ENCODE results near the gene PEG3. TPM values are rescaled to one million over a fixed set of nuclear protein-coding genes. Genes with fewer than 3 reads are reported as not detected.

PEG3 gene
- total and polyA plus RNA-seq, 2 of the 13 experiments (the other 11 are each of a cell fraction or from before 2014, with no cell fraction given), result 217 to 394 TPM

DNA sequence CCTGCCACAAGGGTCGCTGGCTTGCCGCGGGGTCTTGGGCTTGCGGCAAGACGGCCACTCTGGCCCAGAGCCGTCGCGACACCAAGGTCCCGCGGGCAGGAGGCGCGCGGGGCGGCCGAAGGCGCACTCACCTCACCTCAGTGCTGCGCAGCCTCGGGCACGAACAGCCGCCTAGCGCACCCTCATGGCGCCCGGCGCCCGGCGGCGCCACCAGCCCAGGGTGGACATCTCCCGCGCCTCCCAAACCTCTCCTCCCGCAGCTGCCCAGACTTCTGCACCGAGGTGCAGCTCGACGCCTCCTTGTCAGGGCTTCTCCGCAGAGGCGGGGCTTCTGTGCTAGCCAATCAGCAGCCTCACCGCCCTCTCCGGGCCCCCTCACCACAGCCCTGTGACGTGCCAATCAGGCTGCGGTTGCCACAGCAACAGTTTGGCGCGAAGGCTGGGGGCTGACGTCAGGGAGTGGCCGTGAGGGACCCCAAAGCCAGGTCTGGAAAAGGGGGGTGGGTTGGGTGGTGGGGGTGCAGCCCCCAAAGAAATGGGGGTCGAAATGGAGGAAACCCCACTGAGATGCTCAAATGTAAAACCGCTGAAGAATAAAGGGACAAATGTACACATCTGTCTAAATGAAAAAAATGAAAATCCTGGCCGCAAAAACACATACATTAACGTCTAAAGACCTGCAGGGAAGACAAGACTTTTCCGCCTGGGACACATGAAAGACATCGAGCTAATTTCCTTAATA lies at the start of gene PEG3, which contains the start of gene ZIM2 (continued):
- TF ChIP-seq, protein P1, sequence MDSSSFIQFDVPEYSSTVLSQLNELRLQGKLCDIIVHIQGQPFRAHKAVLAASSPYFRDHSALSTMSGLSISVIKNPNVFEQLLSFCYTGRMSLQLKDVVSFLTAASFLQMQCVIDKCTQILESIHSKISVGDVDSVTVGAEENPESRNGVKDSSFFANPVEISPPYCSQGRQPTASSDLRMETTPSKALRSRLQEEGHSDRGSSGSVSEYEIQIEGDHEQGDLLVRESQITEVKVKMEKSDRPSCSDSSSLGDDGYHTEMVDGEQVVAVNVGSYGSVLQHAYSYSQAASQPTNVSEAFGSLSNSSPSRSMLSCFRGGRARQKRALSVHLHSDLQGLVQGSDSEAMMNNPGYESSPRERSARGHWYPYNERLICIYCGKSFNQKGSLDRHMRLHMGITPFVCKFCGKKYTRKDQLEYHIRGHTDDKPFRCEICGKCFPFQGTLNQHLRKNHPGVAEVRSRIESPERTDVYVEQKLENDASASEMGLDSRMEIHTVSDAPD (CRISPR knock-in tag; IDR thresholded peaks at IDR 0.05), result 0 out of 2 replicates have a peak, but pooled peaks have one; percentile 25
- TF ChIP-seq MIER3 (CRISPR knock-in tag; IDR thresholded peaks at IDR 0.05; ENCODE audit: borderline replicate concordance) (peak; percentile 34; the same call in 1 of the 2 replicates), ZNF570 (CRISPR knock-in tag; IDR thresholded peaks at IDR 0.05; ENCODE audit: borderline replicate concordance) (no peak), ZMAT3 (CRISPR knock-in tag; conservative IDR thresholded peaks at IDR 0.05) (no peak), CREB1 (IDR thresholded peaks at IDR 0.05) (peak; percentile 91), CREB1 (CRISPR knock-in tag; IDR thresholded peaks at IDR 0.05) (peak; percentile 89), ZSCAN31 (CRISPR knock-in tag; IDR thresholded peaks at IDR 0.05; ENCODE audit: low read depth) (no peak; the same call in 1 of the 2 replicates), CBX5 (CRISPR knock-in tag; IDR thresholded peaks at IDR 0.05; ENCODE audit: borderline replicate concordance) (no peak), KDM3A (CRISPR knock-in tag; IDR thresholded peaks at IDR 0.05; ENCODE audit: low read depth) (no peak), KAT2B (IDR thresholded peaks at IDR 0.05; ENCODE audit: borderline replicate concordance, low read depth, low read length) (no peak), GATA4 (IDR thresholded peaks at IDR 0.05; ENCODE audit: borderline replicate concordance, low read depth) (0 out of 2 replicates have a peak, but pooled peaks have one; percentile 39)
- TF ChIP-seq, protein P2, sequence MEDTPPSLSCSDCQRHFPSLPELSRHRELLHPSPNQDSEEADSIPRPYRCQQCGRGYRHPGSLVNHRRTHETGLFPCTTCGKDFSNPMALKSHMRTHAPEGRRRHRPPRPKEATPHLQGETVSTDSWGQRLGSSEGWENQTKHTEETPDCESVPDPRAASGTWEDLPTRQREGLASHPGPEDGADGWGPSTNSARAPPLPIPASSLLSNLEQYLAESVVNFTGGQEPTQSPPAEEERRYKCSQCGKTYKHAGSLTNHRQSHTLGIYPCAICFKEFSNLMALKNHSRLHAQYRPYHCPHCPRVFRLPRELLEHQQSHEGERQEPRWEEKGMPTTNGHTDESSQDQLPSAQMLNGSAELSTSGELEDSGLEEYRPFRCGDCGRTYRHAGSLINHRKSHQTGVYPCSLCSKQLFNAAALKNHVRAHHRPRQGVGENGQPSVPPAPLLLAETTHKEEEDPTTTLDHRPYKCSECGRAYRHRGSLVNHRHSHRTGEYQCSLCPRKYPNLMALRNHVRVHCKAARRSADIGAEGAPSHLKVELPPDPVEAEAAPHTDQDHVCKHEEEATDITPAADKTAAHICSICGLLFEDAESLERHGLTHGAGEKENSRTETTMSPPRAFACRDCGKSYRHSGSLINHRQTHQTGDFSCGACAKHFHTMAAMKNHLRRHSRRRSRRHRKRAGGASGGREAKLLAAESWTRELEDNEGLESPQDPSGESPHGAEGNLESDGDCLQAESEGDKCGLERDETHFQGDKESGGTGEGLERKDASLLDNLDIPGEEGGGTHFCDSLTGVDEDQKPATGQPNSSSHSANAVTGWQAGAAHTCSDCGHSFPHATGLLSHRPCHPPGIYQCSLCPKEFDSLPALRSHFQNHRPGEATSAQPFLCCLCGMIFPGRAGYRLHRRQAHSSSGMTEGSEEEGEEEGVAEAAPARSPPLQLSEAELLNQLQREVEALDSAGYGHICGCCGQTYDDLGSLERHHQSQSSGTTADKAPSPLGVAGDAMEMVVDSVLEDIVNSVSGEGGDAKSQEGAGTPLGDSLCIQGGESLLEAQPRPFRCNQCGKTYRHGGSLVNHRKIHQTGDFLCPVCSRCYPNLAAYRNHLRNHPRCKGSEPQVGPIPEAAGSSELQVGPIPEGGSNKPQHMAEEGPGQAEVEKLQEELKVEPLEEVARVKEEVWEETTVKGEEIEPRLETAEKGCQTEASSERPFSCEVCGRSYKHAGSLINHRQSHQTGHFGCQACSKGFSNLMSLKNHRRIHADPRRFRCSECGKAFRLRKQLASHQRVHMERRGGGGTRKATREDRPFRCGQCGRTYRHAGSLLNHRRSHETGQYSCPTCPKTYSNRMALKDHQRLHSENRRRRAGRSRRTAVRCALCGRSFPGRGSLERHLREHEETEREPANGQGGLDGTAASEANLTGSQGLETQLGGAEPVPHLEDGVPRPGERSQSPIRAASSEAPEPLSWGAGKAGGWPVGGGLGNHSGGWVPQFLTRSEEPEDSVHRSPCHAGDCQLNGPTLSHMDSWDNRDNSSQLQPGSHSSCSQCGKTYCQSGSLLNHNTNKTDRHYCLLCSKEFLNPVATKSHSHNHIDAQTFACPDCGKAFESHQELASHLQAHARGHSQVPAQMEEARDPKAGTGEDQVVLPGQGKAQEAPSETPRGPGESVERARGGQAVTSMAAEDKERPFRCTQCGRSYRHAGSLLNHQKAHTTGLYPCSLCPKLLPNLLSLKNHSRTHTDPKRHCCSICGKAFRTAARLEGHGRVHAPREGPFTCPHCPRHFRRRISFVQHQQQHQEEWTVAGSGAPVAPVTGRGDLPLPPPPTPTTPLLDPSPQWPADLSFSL (CRISPR knock-in tag; IDR thresholded peaks at IDR 0.05), result no peak
- TF ChIP-seq, protein P3, sequence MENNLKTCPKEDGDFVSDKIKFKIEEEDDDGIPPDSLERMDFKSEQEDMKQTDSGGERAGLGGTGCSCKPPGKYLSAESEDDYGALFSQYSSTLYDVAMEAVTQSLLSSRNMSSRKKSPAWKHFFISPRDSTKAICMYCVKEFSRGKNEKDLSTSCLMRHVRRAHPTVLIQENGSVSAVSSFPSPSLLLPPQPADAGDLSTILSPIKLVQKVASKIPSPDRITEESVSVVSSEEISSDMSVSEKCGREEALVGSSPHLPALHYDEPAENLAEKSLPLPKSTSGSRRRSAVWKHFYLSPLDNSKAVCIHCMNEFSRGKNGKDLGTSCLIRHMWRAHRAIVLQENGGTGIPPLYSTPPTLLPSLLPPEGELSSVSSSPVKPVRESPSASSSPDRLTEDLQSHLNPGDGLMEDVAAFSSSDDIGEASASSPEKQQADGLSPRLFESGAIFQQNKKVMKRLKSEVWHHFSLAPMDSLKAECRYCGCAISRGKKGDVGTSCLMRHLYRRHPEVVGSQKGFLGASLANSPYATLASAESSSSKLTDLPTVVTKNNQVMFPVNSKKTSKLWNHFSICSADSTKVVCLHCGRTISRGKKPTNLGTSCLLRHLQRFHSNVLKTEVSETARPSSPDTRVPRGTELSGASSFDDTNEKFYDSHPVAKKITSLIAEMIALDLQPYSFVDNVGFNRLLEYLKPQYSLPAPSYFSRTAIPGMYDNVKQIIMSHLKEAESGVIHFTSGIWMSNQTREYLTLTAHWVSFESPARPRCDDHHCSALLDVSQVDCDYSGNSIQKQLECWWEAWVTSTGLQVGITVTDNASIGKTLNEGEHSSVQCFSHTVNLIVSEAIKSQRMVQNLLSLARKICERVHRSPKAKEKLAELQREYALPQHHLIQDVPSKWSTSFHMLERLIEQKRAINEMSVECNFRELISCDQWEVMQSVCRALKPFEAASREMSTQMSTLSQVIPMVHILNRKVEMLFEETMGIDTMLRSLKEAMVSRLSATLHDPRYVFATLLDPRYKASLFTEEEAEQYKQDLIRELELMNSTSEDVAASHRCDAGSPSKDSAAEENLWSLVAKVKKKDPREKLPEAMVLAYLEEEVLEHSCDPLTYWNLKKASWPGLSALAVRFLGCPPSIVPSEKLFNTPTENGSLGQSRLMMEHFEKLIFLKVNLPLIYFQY (CRISPR knock-in tag; IDR thresholded peaks at IDR 0.05; ENCODE audit: borderline replicate concordance), result 0 out of 2 replicates have a peak, but pooled peaks have one; percentile 16
- TF ChIP-seq, protein P4, sequence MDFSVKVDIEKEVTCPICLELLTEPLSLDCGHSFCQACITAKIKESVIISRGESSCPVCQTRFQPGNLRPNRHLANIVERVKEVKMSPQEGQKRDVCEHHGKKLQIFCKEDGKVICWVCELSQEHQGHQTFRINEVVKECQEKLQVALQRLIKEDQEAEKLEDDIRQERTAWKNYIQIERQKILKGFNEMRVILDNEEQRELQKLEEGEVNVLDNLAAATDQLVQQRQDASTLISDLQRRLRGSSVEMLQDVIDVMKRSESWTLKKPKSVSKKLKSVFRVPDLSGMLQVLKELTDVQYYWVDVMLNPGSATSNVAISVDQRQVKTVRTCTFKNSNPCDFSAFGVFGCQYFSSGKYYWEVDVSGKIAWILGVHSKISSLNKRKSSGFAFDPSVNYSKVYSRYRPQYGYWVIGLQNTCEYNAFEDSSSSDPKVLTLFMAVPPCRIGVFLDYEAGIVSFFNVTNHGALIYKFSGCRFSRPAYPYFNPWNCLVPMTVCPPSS (IDR thresholded peaks at IDR 0.05), result no peak
- TF ChIP-seq, protein P5, sequence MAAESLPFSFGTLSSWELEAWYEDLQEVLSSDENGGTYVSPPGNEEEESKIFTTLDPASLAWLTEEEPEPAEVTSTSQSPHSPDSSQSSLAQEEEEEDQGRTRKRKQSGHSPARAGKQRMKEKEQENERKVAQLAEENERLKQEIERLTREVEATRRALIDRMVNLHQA (CRISPR knock-in tag; IDR thresholded peaks at IDR 0.05), result no peak

Measured in HepG2 (cell line).